IPS-18a (cell line): ENCODE measurements around the gene INSYN1.

Experiments used
- H3K27ac ChIP-seq: one replicate; pipeline ENCODE4 v1.5.1; 2013; ENCODE audit warnings: low read length
- H3K27me3 ChIP-seq: one replicate; pipeline ENCODE4 v1.6.1; 2013; ENCODE audit warnings: mild to moderate bottlenecking, low read length; ENCODE audit not compliant: control insufficient read depth, insufficient read depth
- H3K36me3 ChIP-seq: one replicate; pipeline ENCODE4 v1.6.1; 2013; ENCODE audit warnings: low read depth, low read length; ENCODE audit not compliant: control insufficient read depth
- H3K4me1 ChIP-seq: one replicate; pipeline ENCODE4 v1.6.1; 2013; ENCODE audit warnings: low read depth, low read length; ENCODE audit not compliant: control insufficient read depth
- H3K4me3 ChIP-seq: one replicate; pipeline ENCODE4 v1.5.1; 2013; ENCODE audit warnings: low read length
- H3K9ac ChIP-seq: one replicate; pipeline ENCODE4 v1.6.1; 2013; ENCODE audit warnings: mild to moderate bottlenecking, low read length, moderate library complexity
- H3K9me3 ChIP-seq: one replicate; pipeline ENCODE4 v1.6.1; 2013; ENCODE audit warnings: low read depth, low read length; ENCODE audit not compliant: control insufficient read depth

INSYN1 gene

DNA sequence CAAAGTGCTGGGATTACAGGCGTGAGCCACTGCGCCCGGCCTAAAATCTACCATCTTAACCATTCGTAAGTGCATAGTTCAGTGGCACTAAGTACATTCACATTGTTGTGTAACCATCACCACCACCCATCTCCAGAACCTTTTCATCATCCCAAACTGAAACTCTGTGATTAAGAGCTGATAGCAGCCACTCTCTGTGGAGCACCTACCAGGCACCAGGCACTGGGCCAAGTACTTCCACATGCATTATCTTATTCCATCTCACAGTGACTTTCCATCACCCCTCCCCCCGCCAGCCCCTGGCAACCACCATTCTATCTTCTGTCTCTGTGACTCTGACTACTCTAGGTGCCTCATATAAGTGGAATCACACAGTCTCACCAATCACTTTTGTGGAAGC lies 2.3 kb upstream of the INSYN1 start:
- no peak overlapping the region for H3K9ac ChIP-seq
- peaks cover 13% of the 10 kb centered on the region for H3K4me1 ChIP-seq
- no peaks in the 10 kb centered on the region for H3K9me3 ChIP-seq
- no peak overlapping the region for H3K4me3 ChIP-seq
- no peaks in the 10 kb centered on the region for H3K36me3 ChIP-seq
- H3K27me3 ChIP-seq: peaks cover 10% of the 10 kb centered on the region
- no peak overlapping the region for H3K27ac ChIP-seq

DNA sequence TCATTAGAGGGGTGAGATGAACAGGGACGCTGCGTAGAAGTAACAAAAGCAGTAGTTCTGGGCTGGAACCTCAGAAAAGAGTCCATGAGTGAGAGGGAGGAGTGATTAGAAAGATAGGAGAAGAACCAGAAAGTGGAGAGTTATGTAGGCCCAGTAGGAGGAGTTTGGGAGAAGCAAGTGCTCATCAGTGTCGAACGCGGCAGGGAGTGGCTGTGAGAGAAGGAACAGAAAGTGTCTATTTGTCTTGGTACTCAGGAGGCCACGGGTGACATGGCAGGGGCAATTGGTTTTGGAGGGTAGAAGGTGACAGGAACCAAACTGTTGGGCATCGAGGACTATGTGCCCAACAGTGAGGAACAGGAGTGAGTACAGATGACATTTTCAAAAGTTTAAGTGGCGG lies 1.3 kb upstream of the INSYN1 start:
- Histone ChIP-seq H3K4me1 (peaks cover 13% of the 10 kb centered on the region), H3K9me3 (no peaks in the 10 kb centered on the region), H3K27ac (no peak overlapping the region), H3K36me3 (no peaks in the 10 kb centered on the region), H3K27me3 (peaks cover 10% of the 10 kb centered on the region), H3K4me3 (no peak overlapping the region), H3K9ac (no peak overlapping the region)

DNA sequence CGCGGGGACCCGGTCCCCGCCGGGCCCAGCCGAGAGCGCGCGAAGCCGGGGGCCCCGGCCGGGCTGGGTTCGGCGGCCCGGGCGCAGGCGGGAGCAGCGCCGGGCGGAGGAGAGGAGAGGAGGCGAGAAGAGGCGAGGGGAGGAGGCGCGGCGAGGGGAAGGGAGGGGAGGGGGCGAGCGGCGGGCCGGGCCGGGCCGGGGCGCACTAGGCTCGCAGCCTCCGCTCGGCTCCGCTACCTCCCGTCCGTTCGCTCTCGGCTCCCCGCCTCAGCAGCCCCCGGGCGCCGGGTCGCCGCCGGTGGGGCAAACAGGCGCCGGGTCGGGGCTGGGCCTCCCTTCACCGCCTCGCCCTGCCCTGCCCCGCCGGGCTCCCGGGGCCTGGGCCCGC lies 351 bp downstream of the INSYN1 start:
- peaks cover 10% of the 10 kb centered on the region for H3K27me3 ChIP-seq
- no peak overlapping the region for H3K9ac ChIP-seq
- H3K4me3 ChIP-seq: peak overlapping the region; percentile 68
- H3K27ac ChIP-seq: no peak overlapping the region
- H3K9me3 ChIP-seq: no peaks in the 10 kb centered on the region
- H3K36me3 ChIP-seq: no peaks in the 10 kb centered on the region
- peaks cover 27% of the 10 kb centered on the region for H3K4me1 ChIP-seq

DNA sequence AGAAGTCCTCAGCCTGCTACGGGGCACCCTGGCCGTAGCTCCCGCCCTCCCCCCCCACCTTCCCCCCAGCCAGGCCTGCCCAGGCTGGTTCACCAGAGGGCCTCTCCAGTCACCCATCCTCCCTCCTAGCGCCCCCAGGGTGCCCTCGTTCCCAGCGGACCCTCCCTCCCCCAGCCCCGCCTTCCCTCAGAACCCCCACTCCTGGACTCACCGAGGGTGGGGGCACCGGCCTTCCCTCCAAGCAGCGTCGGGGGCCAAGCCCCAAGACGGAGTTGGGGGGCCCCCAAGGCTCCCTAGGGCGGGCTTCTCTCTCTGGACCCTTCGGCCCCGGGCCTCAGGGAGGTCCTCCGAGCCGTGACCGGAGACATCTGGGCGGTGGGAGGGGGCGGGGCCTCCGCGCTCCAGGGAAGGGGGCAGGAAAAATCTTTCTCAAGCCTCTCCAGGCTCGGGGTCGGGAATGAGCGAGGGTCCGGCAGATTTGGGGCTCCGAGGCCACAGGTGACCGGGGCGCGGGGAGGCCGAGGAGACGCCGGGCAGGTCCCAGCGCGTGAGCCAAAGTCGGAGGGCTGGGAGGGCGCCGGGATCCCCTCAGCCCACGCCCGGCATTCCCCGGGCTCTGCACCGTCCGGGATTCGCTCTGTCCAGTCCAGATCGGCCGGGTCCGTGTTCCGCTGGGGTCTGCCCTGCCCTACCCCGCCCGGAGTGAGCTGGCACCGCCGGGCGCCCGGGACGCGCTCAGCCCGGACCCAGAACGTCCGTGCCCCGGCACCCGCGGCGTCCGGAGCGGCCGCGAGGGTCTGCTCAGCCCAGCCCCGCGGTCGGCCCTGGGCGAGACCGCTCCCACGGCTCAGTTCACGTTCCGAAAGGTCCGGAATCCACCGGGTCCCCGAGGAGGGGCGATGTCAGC lies 999 bp downstream of the INSYN1 start:
- peak overlapping the region; percentile 68 for H3K4me3 ChIP-seq
- H3K27ac ChIP-seq: no peak overlapping the region
- H3K9me3 ChIP-seq: no peaks in the 10 kb centered on the region
- H3K4me1 ChIP-seq: peaks cover 27% of the 10 kb centered on the region
- H3K27me3 ChIP-seq: peaks cover 10% of the 10 kb centered on the region
- no peak overlapping the region for H3K9ac ChIP-seq
- H3K36me3 ChIP-seq: no peaks in the 10 kb centered on the region

DNA sequence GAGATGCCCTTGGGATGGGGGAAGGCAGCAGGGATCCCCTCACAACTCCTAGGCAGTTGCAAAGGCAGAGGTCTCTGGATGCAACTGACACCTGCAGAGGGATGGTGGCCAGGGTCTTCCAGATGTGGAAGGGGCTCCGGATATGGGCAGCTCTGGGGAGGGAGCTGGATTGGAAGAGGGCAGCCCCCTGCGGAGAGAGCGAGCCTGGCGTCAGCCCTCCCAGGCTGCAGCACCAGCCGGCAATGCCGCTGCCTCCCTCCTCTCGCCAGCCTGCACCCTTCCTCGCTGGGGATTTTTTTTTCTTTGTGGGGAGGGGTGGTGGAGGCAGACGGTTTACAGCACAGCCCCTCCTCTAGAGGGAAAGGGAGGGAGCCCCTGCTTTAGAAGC lies 1.6 kb downstream of the INSYN1 start:
- Histone ChIP-seq H3K4me1 (peaks cover 33% of the 10 kb centered on the region), H3K27ac (no peak overlapping the region), H3K9ac (no peak overlapping the region), H3K36me3 (no peaks in the 10 kb centered on the region), H3K27me3 (peaks cover 10% of the 10 kb centered on the region), H3K4me3 (peak overlapping the region; percentile 56), H3K9me3 (no peaks in the 10 kb centered on the region)

DNA sequence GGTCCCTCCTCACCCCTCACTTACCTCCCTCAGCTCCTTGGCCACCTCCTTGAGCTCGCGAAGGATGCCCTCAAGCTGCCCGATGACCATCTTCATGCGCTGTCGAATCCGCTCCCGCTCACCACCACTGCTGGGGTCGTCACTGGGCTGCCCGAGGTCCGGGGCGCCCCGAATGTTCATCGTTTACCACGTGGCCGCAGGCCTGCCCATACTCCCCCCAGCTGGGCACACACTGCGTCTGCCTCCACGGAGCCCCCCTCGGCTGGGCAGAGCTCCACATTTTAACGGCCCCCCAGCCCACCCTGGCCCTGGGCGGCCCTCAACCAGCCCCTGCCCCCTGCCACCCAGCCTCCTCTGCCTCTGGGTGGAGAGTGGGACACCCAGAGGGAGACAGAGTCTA lies 2.2 kb downstream of the INSYN1 start:
- Histone ChIP-seq H3K9me3 (no peaks in the 10 kb centered on the region), H3K27me3 (peaks cover 10% of the 10 kb centered on the region), H3K36me3 (no peaks in the 10 kb centered on the region), H3K9ac (no peak overlapping the region), H3K4me3 (no peak overlapping the region), H3K27ac (no peak overlapping the region), H3K4me1 (peaks cover 36% of the 10 kb centered on the region)

DNA sequence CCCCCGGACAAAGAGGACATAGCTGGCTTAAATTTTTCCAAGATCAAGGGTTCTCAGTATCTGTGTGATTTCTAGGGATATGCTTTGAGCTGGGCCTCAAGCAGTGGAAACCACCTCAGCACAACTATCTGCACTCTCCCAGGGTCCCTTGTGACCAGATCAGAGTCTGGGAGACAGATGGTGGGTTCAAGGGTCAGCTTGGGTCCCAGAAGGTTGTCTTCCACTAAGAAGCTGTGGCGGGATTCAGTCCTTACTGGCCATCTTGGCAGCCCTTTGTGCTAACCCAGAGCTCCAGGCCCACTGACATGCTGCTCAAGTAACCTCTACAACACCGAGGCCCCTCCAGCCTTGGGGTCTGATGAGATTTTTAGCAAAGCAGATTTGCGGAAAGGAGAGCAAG lies 2.7 kb downstream of the INSYN1 start:
- no peak overlapping the region for H3K4me3 ChIP-seq
- no peak overlapping the region for H3K9ac ChIP-seq
- H3K4me1 ChIP-seq: peaks cover 36% of the 10 kb centered on the region
- no peak overlapping the region for H3K27ac ChIP-seq
- H3K27me3 ChIP-seq: peaks cover 10% of the 10 kb centered on the region
- no peaks in the 10 kb centered on the region for H3K36me3 ChIP-seq
- H3K9me3 ChIP-seq: no peaks in the 10 kb centered on the region

DNA sequence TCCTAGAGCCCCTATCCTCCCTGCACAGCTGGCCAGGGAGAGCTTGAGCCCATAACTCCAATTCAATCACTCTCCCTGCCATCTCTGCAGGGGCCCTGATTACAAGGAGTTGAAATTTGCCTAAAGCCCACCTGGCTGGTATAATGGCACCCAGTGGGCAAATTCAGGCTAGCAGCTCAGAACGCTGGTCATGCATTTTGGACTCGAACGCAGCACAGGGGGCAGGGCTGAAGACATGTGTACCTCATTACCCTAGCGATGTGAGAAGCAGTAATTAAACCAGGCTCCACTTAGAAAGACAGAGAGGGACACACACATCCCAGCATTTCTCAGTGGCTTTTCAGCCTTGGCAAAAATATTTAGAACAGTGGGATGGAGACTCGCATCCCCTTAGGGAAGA lies 3.2 kb downstream of the INSYN1 start:
- H3K27ac ChIP-seq: no peak overlapping the region

DNA sequence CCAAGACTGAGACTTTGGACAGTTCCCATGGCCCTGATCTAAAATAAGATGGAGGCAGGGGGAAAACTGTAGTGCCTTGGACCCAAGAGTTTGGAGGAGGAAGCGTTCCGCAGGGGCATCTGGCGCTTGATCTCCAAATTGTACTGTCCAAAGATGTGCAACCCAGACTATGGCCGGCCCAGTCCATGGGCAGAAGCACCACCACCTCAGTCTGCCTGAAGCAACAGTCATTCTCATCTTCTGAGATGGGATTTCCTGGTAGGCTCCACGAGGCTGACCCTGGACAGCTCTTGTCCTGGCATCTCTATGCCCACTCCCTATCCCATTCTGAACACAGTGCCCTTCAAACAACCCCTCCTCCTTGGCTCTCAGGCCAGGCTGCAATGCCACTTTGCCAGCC lies 3.6 kb downstream of the INSYN1 start:
- Histone ChIP-seq H3K4me3 (no peak overlapping the region), H3K9me3 (no peaks in the 10 kb centered on the region), H3K9ac (no peak overlapping the region), H3K27me3 (peaks cover 10% of the 10 kb centered on the region), H3K4me1 (peaks cover 38% of the 10 kb centered on the region), H3K36me3 (no peaks in the 10 kb centered on the region), H3K27ac (no peak overlapping the region)

More for the DNA sequence above, 3.2 kb downstream of the INSYN1 start:
- Histone ChIP-seq H3K9me3 (no peaks in the 10 kb centered on the region), H3K36me3 (no peaks in the 10 kb centered on the region), H3K9ac (no peak overlapping the region), H3K27me3 (peaks cover 10% of the 10 kb centered on the region), H3K4me1 (peaks cover 37% of the 10 kb centered on the region), H3K4me3 (no peak overlapping the region)

DNA sequence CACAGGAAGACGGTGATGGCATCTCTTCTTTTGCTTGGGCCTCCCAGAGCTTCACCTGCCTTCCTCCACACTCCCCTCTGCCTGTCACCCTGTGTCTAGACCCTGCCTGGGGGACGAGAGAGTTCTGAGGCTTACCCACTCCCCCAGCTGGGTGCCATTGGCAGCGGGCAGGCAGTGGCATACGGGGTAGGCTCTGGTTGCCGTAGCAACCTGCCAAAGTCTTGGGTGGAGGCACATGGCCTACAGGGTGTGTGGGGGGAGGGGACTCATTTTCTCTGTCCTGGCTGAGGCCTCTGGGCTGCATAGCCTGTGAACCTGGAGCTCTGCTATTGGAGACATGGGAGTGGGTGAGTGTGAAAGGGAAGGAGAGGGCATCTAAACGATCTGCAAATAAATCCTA lies 4.4 kb downstream of the INSYN1 start:
- Histone ChIP-seq H3K4me3 (no peak overlapping the region), H3K9me3 (no peaks in the 10 kb centered on the region), H3K27me3 (peaks cover 10% of the 10 kb centered on the region), H3K9ac (no peak overlapping the region), H3K4me1 (peaks cover 40% of the 10 kb centered on the region), H3K27ac (no peak overlapping the region), H3K36me3 (no peaks in the 10 kb centered on the region)

DNA sequence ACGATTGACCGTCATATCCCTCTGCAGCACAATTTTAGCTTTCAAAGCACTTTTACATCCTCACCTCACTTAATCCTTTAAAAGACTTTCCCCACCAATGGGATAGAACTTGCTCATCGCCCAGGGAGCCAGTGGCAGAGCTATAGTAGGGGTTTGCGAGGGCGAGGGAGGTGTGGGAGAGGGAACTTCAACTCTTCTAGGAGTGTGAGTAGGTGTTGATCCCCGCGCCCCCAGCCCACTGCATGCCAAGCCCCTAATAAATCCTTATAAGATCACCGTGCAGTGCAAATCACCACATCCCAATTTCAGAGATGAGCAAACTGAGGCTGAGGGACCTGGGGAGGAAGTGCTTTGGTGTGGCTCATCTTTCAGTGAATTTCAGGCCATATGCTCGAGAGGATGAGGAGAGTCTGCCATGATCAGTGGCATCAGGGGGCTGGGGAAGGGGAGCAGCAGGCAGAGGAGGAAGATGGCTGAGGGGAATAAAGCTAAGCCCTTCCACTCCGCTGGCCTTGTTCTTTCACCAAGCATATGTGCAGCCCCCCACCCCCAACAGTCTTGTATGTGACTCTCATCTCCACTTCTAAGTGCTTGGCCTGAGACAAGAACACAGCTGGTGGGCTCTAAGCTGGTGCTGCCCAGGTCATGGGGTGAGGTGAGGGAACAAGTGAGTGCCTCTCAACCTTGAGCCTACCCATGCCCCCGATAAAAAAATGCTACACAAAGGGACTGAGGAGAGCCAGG lies 5.1 kb downstream of the INSYN1 start:
- Histone ChIP-seq H3K36me3 (no peaks in the 10 kb centered on the region), H3K27ac (no peak overlapping the region), H3K9ac (no peak overlapping the region), H3K4me1 (peaks cover 35% of the 10 kb centered on the region), H3K27me3 (peaks cover 5% of the 10 kb centered on the region), H3K9me3 (no peaks in the 10 kb centered on the region), H3K4me3 (no peak overlapping the region)
